Motor neuron (in vitro differentiated cells): ENCODE results near the gene ADD1. TPM values are rescaled to one million over a fixed set of nuclear protein-coding genes. Genes with fewer than 3 reads are reported as not detected.
A peak's percentile ranks its signal among the peaks of the same experiment; 100 is the strongest.

Experiments used
- ATAC-seq, 8 experiments: fragments of 200-7000 bp; cut with Tn5 transposase; replicated peaks in 6 of 8; 2 replicates each; pipeline ENCODE4 v1.8.0; 2021; ENCODE audit warnings: mild to moderate bottlenecking in 8 of 8, moderate library complexity in 8 of 8
- H3K27ac ChIP-seq, 2 donors: fragments of 250-450 bp; sonication (Bioruptor Pico); 2 replicates each; pipeline ENCODE4 v1.9.0; 2021; ENCODE audit warnings: antibody characterized with exemption in 2 of 2, mild to moderate bottlenecking in 2 of 2, moderate library complexity in 1 of 2
- H3K4me1 ChIP-seq, 2 donors: fragments of 250-450 bp; sonication (Bioruptor Pico); replicated peaks in 1 of 2; 2 replicates each; pipeline ENCODE4 v1.6.1; 2021; ENCODE audit warnings: antibody characterized with exemption in 2 of 2, mild to moderate bottlenecking in 2 of 2, moderate library complexity in 1 of 2
- H3K4me3 ChIP-seq, 5 donors: fragments of 250-450 bp; sonication (Bioruptor Pico); 2 replicates each; pipeline ENCODE4 v1.9.0; 2021; ENCODE audit warnings: antibody characterized with exemption in 5 of 5, mild to moderate bottlenecking in 5 of 5, moderate library complexity in 4 of 5
- WGBS, 10 experiments: fragments of 450-650 bp; shearing (Covaris generic); methylation state at CpG; one replicate each; pipeline ENCODE4 v1.0.0; 2022; 5-methylcytosine and 5-hydroxymethylcytosine counted together
- in situ Hi-C, 9 experiments: fragments of 400-800 bp; cut with MboI; loops; one replicate each; pipeline ENCODE4 v1.15.0; 2021; ENCODE audit warnings: low sequenced_read_pairs in 9 of 9, low pct_unique_long_range_greater_than_20kb in 2 of 9; ENCODE audit not compliant: unreplicated experiment in 9 of 9
- total RNA-seq, 8 experiments: library from RNA; unstranded; fragments of 300-600 nt; gene quantifications; 2 replicates each; pipeline versions ENCODE4 v1.2.3 to v1.2.4, GENCODE V29; 2022

Gene ADD1
- total RNA-seq, 8 experiments from 2014 or later: 104 to 214 (median 136) TPM

DNA sequence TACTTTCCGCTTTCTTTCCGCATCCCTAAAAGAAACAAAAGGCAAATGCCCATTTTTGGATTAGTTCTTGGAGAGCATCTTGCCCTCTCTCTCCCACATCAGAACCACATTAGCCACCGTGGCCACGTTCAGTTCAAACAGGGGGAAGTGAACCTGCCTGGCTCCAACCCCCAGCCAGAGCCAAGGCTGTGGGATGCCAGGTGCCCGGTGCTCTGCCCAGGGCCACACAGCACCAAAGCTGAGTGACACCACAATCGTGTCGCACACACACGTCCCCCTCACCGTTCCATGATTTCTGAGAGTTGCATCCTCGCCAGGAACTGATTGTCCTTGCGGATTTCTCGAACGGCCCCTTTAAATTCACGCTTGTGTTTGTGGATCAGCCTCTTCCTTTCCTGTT lies 95.3 kb downstream of the ADD1 start:
- H3K4me3 ChIP-seq: no peak overlapping the region
- 83 to 100% (median 90%) methylated on average over 2 to 7 of the region's 14 CpGs; no CpG with 5 or more reads in 4 of the 10 experiments for WGBS, 10 experiments
- in situ Hi-C loops: loop anchor here in 1 of 9 experiments (25.0 kb wide), 1 partner anchor 177 kb away; the partner anchor contains the start of gene TNIP2
- ATAC-seq: no peak
- H3K27ac ChIP-seq: no peak overlapping the region
- peaks cover 7 to 8% of the 10 kb centered on the region in 2 donors for H3K4me1 ChIP-seq

DNA sequence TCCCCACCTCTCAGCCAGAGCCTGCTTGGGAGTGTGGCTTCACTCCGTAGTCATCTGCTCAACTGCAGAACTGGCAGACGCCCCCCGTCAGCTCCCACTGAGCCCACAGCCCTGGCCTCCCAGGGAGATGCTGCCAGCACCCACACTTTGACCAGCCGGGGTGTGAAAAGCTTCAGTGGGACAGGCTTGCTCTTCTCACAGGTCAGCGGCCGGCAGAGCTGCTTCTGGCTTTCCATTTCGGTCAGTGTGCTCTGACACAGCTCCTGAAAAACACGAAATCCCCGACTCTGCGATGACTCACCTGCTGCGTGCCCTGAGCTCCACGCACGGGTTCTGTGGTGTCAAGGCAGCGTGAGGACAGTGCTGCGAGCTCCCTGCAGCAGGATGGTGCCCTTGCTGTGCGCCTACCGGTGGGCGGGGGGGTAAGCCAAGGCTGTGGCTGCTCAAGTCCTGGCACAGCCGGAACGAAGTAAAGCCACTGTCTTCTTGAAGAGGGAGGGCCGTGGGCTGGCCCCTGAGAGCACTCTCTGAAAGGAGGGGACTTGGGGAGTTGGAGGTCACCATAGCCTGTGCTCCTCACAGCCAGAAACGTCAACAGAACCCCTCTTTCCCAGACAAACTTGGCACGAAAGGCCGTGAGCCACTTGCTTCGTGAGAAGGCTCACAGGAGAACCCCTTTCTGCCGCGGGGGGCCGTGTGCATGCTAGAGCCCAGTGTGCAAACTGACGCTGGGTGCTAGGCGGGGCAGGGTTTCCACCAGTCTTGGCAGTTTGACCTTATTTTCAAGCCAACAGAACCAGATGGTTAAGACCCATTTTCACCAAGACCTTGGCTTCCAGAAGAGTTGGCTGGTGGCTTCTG lies 96.0 kb downstream of the ADD1 start:
- H3K27ac ChIP-seq: no peak overlapping the region
- in situ Hi-C loops: loop anchor here in 1 of 9 experiments (25.0 kb wide), 1 partner anchor 177 kb away; the partner anchor contains the start of gene TNIP2

DNA sequence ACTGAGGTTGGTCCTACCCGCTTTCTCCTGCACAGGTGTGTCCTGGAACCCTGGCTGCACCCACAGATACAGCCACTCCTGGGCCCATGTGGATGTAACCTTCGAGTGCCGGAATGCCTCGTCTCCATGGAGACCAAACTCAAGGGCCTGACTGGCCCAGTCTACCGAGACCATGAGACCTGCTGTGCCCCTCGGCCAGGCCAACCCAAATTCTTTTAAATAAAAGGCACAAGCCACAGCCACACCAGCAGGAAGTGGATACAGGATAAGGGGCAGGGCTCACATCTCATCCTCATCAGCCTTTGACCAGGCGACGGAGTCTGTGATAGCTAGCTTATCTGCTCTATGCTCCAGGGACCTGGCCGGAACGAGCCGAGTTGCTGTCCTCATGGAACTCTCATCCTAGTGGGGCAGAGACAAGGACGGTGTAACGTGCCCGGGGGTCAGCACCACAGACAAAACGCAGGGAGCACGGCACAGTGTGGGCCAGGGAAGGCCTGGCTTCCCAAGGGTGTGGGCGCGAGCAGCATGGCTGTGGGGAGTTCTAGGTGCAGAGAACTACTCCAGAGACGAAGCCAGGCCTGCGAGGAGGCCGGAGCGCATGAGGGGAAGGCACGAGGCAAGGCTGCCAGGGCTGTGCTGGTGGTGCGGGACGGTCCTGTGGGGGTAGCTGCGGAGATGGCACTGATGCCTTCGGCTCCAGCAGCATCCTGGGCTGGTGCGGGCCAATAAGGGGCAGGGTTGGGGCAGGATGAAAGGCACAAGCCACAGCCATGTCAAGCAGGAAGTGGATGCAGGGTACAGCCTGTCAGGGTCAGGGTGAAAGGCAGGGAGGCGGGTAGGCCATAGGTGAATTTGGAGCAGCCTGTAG lies 96.9 kb downstream of the ADD1 start:
- in situ Hi-C loops: loop anchor here in 1 of 9 experiments (25.0 kb wide), 1 partner anchor 178 kb away; the partner anchor contains the start of gene TNIP2
- WGBS, 10 experiments: 80 to 100% (median 91%) methylated on average over 2 to 9 of the region's 29 CpGs; no CpG with 5 or more reads in 4 of the 10 experiments

More for the DNA sequence above, 96.0 kb downstream of the ADD1 start:
- no peak for ATAC-seq
- 67 to 100% (median 89%) methylated on average over 1 to 10 of the region's 30 CpGs; no CpG with 5 or more reads in 3 of the 10 experiments for WGBS, 10 experiments
- Histone ChIP-seq H3K4me1 (peaks cover 7 to 8% of the 10 kb centered on the region in 2 donors), H3K4me3 (no peak overlapping the region)

DNA sequence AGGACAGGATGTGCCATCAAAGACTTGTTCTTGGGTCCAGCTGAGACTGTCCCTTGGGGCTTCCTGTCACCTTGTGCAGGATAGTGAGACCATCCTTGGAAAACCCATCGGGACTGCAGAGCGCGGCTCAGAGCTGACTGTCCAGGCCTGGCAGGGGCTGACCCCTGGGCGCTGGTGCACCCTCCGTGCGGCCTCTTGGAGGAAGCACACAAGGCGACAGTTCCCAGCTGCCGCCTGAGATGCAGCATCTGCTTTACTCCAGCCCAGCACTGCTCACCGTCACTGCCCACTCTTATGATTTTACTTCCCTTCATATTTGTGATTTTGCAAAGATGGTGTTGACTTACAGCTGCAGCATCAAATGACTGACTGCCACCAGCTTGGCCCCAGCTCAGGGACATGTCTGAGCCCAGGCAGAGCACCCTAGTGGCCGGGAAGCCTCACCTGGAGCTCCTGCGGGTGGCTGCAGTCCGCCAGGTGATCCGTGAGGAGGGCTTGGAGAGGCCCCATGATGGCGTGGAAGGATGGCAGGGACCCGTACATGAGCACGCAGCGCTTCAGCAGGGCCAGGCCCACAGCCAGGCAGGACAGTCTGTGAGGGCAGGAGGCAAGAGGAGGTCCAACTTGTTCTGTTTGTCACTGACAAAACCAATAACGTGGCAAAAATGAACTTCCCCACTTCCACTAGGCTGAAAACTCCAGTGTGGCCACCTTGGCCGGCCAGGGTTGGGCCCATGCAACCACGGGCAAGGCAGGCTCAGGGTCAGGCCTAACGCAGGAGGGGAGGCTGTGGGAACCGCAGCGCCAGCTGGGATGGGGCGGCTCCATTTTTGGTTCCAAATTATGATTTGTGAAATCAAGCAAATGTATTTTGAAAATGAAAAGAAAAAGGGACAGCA lies 97.7 kb downstream of the ADD1 start:
- WGBS, 10 experiments: 40 to 100% (median 92%) methylated on average over 1 to 17 of the region's 24 CpGs; no CpG with 5 or more reads in 3 of the 10 experiments
- peak in 2 of 8 experiments; percentile 6 to 9 for ATAC-seq
- H3K27ac ChIP-seq: no peak overlapping the region
- in situ Hi-C loops: loop anchor here in 1 of 9 experiments (25.0 kb wide), 1 partner anchor 179 kb away; the partner anchor contains the start of gene TNIP2
- H3K4me1 ChIP-seq: no peaks in the 10 kb centered on the region
- H3K4me3 ChIP-seq: no peak overlapping the region

More for the DNA sequence above, 96.9 kb downstream of the ADD1 start:
- peaks cover 6 to 7% of the 10 kb centered on the region in 2 donors for H3K4me1 ChIP-seq
- H3K27ac ChIP-seq: no peak overlapping the region
- no peak overlapping the region for H3K4me3 ChIP-seq
- peak in 3 of 8 experiments; percentile 3 to 13 (median 12) for ATAC-seq

DNA sequence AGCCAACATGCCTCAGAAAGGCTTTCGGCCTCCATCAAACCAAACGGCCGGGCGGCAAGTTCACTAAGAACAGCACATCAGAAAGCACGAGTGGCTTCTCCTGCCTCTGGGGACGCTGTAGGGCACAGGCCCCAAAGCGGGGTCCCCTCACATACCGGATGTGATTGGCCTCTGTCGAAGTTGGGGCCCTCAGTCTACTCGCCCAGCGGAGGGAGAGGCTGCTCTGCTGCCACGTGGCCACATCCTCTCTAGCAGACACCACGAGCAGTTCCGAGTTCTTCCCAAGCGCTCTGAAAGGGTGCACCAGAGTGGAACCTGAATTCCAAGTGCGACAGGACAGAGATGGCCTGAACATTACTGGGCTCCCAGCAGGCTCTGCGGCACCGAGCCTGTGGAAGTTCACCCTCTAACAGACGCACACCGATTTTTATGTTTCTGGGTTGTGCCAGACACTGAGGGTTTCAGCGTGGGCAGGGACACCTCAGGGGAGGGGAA lies 98.4 kb downstream of the ADD1 start:
- 86 to 100% (median 94%) methylated on average over 3 to 12 of the region's 21 CpGs; no CpG with 5 or more reads in 4 of the 10 experiments for WGBS, 10 experiments
- no peak overlapping the region for H3K27ac ChIP-seq
- H3K4me3 ChIP-seq: no peak overlapping the region
- in situ Hi-C loops: loop anchor here in 1 of 9 experiments (25.0 kb wide), 1 partner anchor 180 kb away; the partner anchor contains the start of gene TNIP2
- H3K4me1 ChIP-seq: no peaks in the 10 kb centered on the region
- ATAC-seq: no peak

DNA sequence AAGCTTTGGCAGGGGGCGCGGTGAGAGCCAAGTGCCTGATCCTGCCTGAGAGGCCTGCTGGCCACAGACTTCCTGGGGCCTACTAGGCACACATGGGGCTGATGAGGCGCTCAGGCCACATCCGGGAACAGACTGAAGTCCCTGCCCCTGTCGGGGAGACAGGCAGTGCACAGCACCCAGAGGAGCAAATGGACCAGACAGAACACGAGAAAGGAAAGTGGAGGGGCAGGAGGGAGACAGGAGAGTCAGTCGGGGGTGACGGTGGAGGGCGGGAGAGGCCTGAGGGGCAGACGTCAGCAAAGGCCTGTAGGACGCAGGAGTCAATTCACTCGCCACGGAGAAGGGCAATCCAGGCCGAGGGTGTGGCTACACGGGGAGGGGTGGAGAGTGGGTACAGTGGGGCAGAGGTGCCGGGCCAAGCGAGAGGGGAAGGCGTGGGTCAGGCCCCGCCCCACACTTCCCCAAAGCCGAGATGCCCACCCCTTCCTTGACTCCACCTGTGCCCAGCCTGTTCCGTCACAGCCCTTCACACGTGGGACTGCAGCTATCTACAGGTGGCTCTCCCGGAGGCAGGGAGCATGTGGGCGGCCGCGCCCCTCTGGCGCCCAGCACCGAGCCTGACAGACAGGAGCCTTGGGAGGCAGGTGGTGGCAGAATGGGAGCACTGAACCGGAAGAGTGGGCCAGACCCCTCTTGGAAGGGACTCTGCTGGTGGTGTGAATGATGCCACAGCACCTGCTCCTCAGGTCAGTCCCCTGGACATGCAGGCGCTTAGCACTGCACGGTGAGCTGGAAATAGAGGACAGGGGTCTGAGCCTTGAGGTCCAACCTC lies 99.1 kb downstream of the ADD1 start:
- 93% methylated on average over 3 of the region's 31 CpGs; no CpG with 5 or more reads in 9 of the 10 experiments for WGBS, 10 experiments
- ATAC-seq: peak in 4 of 8 experiments; percentile 6 to 21 (median 12)
- no peaks in the 10 kb centered on the region for H3K4me1 ChIP-seq
- in situ Hi-C loops: loop anchor here in 1 of 9 experiments (25.0 kb wide), 1 partner anchor 180 kb away; the partner anchor contains the start of gene TNIP2
- H3K4me3 ChIP-seq: no peak overlapping the region
- H3K27ac ChIP-seq: no peak overlapping the region

DNA sequence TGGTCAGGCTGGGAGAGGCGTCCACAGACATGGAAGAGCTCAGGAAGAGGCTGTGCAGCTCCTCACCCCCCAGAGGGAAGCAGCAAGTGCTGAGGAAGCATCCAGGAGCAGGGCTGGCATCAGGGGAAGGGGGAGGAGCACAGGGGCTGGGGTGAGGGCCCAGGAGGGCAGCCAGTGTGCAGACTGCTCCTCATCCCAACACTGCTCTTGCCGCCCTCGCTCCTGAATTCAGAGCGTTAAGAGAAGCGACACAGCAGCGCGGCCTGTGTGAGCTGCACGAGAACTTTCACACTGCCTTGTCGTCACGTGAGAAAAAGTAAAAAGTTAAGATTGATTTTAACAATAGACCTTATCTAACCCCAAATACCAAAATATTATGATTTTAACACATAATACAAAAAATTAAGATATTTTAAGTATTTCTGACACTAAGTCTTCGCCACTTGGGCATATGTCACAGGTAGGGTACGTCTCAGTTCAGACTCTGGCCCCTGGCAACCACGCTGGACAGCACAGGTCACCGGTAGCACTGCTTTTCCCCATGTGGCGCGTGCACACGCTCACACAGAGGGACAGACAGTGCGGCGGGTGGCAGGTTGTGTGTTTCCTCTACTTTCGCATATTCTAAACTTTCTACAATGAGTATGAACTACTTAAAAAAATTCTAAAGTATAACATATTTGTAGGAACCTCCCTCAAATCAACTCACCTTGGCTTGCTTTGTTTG lies 99.9 kb downstream of the ADD1 start:
- Histone ChIP-seq H3K4me1 (no peaks in the 10 kb centered on the region), H3K4me3 (no peak overlapping the region), H3K27ac (no peak overlapping the region)
- 79 to 100% (median 97%) methylated on average over 1 to 13 of the region's 20 CpGs for WGBS, 10 experiments
- in situ Hi-C loops: loop anchor here in 1 of 9 experiments (25.0 kb wide), 1 partner anchor 181 kb away; the partner anchor contains the start of gene TNIP2
- no peak for ATAC-seq

DNA sequence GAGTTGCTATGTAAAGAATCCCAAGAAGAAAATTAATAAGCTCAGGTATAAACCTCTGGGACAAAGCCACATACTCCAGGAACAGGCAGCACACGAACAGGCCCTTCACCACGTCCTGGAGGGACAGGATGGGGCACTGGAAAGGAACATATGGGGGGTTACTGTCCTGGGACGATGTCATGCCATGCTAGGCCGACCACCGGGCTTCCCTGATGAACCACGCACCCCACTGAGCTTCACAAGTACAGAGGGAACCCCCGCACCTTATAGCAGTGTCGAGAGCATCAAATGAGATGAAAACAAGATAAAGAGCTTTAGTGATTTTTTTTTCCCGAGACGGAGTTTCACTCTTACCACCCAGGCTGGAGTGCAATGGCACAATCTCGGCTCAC lies 100.4 kb downstream of the ADD1 start:
- WGBS, 10 experiments: 60 to 94% (median 85%) methylated on average over 1 to 8 of the region's 11 CpGs; no CpG with 5 or more reads in 4 of the 10 experiments
- ATAC-seq: no peak
- H3K4me3 ChIP-seq: no peak overlapping the region
- no peaks in the 10 kb centered on the region for H3K4me1 ChIP-seq
- no peak overlapping the region for H3K27ac ChIP-seq
- in situ Hi-C loops: loop anchor here in 1 of 9 experiments (25.0 kb wide), 1 partner anchor 182 kb away; the partner anchor contains the start of gene TNIP2

DNA sequence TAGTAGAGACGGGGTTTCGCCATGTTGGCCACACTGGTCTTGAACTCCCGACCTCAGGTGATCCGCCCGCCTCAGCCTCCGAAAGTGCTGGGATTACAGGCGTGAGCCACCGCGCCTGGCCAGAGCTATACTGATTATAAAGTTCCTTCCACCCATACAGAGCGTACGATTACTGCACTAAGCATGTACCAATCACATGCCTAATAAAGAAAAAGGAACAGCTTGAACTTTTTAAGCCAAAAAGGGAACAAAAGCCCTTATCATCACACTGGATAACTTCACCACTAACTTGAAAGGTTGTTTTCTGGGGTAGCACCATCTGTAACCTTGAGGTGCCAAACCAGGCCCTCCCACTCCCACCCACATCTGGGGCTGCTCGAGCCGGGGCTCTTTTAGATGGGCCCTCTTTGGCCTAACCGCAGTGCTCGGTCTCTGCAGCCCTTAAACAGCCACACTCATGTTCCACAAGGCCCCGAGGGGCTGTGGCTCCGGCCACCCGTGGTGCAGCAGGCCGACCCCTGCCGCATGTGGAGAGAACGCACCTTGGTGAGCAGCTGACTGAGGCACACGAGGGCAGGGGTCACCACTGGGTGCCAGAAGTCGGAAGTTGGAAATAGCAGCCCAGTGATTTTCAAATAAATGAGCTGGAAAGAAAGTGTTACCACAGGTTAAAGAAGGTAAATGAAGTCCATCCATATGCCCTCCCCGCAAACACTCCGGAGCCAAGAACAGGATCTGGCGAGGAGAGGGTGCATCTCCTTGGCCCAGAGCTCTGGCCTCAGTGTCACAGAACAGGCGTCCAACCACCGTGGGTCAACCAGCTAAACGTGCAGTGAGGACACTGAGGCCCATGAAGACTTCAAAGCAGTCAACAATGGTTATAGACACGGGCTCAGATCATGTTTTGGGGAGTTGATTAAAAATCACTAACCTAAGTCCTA lies 101.2 kb downstream of the ADD1 start:
- H3K4me1 ChIP-seq: no peaks in the 10 kb centered on the region
- in situ Hi-C loops: loop anchor here in 1 of 9 experiments (25.0 kb wide), 1 partner anchor 183 kb away; the partner anchor contains the start of gene TNIP2
- 80 to 100% (median 93%) methylated on average over 1 to 18 of the region's 30 CpGs; no CpG with 5 or more reads in 1 of the 10 experiments for WGBS, 10 experiments
- ATAC-seq: no peak
- H3K27ac ChIP-seq: no peak overlapping the region
- H3K4me3 ChIP-seq: no peak overlapping the region
